Measurements from ENCODE around the gene SERP1. TPM values are rescaled to one million over a fixed set of nuclear protein-coding genes. Genes with fewer than 3 reads are reported as not detected.

SERP1 gene
- polyA plus RNA-seq, 1 of the 3 experiments (the other 2 are of a cell fraction), result 77.4 TPM

GRCh38 chr3:150520408-150520807 is 25.9 kb downstream of the SERP1 start:
- Histone ChIP-seq H3K9ac (no peak overlapping the region), H3K36me3 (replicated peaks in 1 of 2; ENCODE audit: control insufficient read depth in 1 of 2, insufficient read depth in 2 of 2, low read length in 1 of 2) (no peaks in the 10 kb centered on the region), H4K20me1 (ENCODE audit: insufficient read depth) (no peaks in the 10 kb centered on the region), H3F3A (replicated peaks; ENCODE audit: insufficient read depth) (no peaks in the 10 kb centered on the region), H3K79me2 (ENCODE audit: insufficient read depth) (no peaks in the 10 kb centered on the region), H2AFZ (ENCODE audit: low read depth) (no peak overlapping the region), H3K27me3 (ENCODE audit: insufficient read depth) (no peaks in the 10 kb centered on the region), H3K9me2 (no peaks in the 10 kb centered on the region), H3K4me2 (no peak overlapping the region), H3K4me1 (ENCODE audit: control insufficient read depth in 1 of 2, insufficient read depth in 2 of 2, low read depth in 1 of 2, low read length in 1 of 2) (no peaks in the 10 kb centered on the region), H3K4me3 (ENCODE audit: low read depth in 2 of 2, low read length in 1 of 2) (no peak overlapping the region), H3K9me3 (no peaks in the 10 kb centered on the region), H3K27ac (ENCODE audit: low read depth in 2 of 2, low read length in 1 of 2) (no peak overlapping the region)
- POLR2A ChIA-PET, result no interaction called here
- TF ChIP-seq, protein P1, sequence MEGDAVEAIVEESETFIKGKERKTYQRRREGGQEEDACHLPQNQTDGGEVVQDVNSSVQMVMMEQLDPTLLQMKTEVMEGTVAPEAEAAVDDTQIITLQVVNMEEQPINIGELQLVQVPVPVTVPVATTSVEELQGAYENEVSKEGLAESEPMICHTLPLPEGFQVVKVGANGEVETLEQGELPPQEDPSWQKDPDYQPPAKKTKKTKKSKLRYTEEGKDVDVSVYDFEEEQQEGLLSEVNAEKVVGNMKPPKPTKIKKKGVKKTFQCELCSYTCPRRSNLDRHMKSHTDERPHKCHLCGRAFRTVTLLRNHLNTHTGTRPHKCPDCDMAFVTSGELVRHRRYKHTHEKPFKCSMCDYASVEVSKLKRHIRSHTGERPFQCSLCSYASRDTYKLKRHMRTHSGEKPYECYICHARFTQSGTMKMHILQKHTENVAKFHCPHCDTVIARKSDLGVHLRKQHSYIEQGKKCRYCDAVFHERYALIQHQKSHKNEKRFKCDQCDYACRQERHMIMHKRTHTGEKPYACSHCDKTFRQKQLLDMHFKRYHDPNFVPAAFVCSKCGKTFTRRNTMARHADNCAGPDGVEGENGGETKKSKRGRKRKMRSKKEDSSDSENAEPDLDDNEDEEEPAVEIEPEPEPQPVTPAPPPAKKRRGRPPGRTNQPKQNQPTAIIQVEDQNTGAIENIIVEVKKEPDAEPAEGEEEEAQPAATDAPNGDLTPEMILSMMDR (IDR thresholded peaks at IDR 0.05), result no peak
- no peak for TF ChIP-seq FOXM1 (IDR thresholded peaks at IDR 0.05; ENCODE audit: low read depth)
- TF ChIP-seq SMC3 (IDR thresholded peaks at IDR 0.05; ENCODE audit: low read depth, low read length), result no peak
- TF ChIP-seq CHD2 (IDR thresholded peaks at IDR 0.05; ENCODE audit: low read length, partially characterized antibody), result no peak
- no peak for TF ChIP-seq RXRA (IDR thresholded peaks at IDR 0.05; ENCODE audit: borderline replicate concordance, low read depth)
- TF ChIP-seq USF2 (IDR thresholded peaks at IDR 0.05; ENCODE audit: borderline replicate concordance, low read depth, low read length), result no peak
- TF ChIP-seq NFIC (IDR thresholded peaks at IDR 0.05; ENCODE audit: borderline replicate concordance), result no peak
- TF ChIP-seq RCOR1 (IDR thresholded peaks at IDR 0.05; ENCODE audit: low read length), result no peak
- no peak for TF ChIP-seq GATA2 (CRISPR knock-in tag; IDR thresholded peaks at IDR 0.05)
- TF ChIP-seq POLR2AphosphoS5 (IDR thresholded peaks at IDR 0.05; ENCODE audit: low read depth, low read length), result no peak
- no peak for TF ChIP-seq TCF12 (IDR thresholded peaks at IDR 0.05)
- TF ChIP-seq TEAD4 (IDR thresholded peaks at IDR 0.05; ENCODE audit: borderline replicate concordance, insufficient read depth), result no peak
- TF ChIP-seq, protein P2, sequence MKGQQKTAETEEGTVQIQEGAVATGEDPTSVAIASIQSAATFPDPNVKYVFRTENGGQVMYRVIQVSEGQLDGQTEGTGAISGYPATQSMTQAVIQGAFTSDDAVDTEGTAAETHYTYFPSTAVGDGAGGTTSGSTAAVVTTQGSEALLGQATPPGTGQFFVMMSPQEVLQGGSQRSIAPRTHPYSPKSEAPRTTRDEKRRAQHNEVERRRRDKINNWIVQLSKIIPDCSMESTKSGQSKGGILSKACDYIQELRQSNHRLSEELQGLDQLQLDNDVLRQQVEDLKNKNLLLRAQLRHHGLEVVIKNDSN (IDR thresholded peaks at IDR 0.05; ENCODE audit: borderline replicate concordance, low read depth), result no peak
- TF ChIP-seq, protein P3, sequence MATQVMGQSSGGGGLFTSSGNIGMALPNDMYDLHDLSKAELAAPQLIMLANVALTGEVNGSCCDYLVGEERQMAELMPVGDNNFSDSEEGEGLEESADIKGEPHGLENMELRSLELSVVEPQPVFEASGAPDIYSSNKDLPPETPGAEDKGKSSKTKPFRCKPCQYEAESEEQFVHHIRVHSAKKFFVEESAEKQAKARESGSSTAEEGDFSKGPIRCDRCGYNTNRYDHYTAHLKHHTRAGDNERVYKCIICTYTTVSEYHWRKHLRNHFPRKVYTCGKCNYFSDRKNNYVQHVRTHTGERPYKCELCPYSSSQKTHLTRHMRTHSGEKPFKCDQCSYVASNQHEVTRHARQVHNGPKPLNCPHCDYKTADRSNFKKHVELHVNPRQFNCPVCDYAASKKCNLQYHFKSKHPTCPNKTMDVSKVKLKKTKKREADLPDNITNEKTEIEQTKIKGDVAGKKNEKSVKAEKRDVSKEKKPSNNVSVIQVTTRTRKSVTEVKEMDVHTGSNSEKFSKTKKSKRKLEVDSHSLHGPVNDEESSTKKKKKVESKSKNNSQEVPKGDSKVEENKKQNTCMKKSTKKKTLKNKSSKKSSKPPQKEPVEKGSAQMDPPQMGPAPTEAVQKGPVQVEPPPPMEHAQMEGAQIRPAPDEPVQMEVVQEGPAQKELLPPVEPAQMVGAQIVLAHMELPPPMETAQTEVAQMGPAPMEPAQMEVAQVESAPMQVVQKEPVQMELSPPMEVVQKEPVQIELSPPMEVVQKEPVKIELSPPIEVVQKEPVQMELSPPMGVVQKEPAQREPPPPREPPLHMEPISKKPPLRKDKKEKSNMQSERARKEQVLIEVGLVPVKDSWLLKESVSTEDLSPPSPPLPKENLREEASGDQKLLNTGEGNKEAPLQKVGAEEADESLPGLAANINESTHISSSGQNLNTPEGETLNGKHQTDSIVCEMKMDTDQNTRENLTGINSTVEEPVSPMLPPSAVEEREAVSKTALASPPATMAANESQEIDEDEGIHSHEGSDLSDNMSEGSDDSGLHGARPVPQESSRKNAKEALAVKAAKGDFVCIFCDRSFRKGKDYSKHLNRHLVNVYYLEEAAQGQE (IDR thresholded peaks at IDR 0.05; ENCODE audit: low read depth, low read length), result no peak
- no peak for TF ChIP-seq IRF3 (IDR thresholded peaks at IDR 0.05; ENCODE audit: low read depth, low read length)
- TF ChIP-seq MXI1 (IDR thresholded peaks at IDR 0.05; ENCODE audit: low read depth, low read length), result no peak
- no peak for DNase-seq
- WGBS (ENCODE audit: low lambda C conversion rate), result 82% methylated on average over 24 of the region's 24 CpGs
- CTCF ChIA-PET, result interaction anchor here (1.4 kb wide), 1 partner anchor 24 kb away, joined by 4 read pairs; no protein-coding TSS in a partner anchor
